IMR-90 (cell line): Measurements from ENCODE around the gene ALOXE3. TPM values are rescaled to one million over a fixed set of nuclear protein-coding genes. Genes with fewer than 3 reads are reported as not detected.
A peak's percentile ranks its signal among the peaks of the same experiment; 100 is the strongest.

Experiments
- ATAC-seq: fragments of 200-7000 bp; cut with Tn5 transposase; 2 replicates; pipeline ENCODE4 v1.9.1; 2020; ENCODE audit warnings: low read depth, mild to moderate bottlenecking, moderate library complexity
- BruUV-seq: library from RNA; stranded (reverse); fragments of 400-500 nt; replicated peaks from 2 replicates; lab custom pipeline; 2021; lab: Mats Ljungman, UMichigan
- CTCF ChIA-PET: fragments of 300-600 bp; formaldehyde crosslinking; extraction: SDS; loops from one replicate; lab custom pipeline; 2021; ENCODE audit warnings: antibody characterized with exemption; lab: Yijun Ruan, JAX
- POLR2A ChIA-PET: fragments of 300-600 bp; sonication (Branson Sonifier 250); formaldehyde crosslinking; loops from one replicate; lab custom pipeline; 2022; ENCODE audit warnings: antibody characterized with exemption; ENCODE audit not compliant: unreplicated experiment; lab: Charles Lee
- DNase-seq: peaks from one replicate; pipeline ENCODE4 v3.0.0; 2013
- H2AFZ ChIP-seq: replicated peaks from 2 replicates; pipeline ENCODE3; 2013; ENCODE audit warnings: low read length, mild to moderate bottlenecking; ENCODE audit not compliant: poor library complexity
- H2AK5ac ChIP-seq: 2 replicates; pipeline ENCODE4 v1.6.1; 2013; ENCODE audit warnings: low read depth, low read length, inconsistent platforms
- H2AK9ac ChIP-seq: replicated peaks from 2 replicates; pipeline ENCODE3; 2013; ENCODE audit warnings: mild to moderate bottlenecking, low read depth, low read length, moderate library complexity; ENCODE audit not compliant: poor library complexity
- H2BK120ac ChIP-seq: 2 replicates; pipeline ENCODE4 v1.6.1; 2013; ENCODE audit warnings: low read depth, low read length, inconsistent platforms
- H2BK15ac ChIP-seq: 3 replicates; pipeline ENCODE4 v1.6.1; 2013; ENCODE audit warnings: low read depth, low read length, inconsistent platforms
- H2BK20ac ChIP-seq: 2 replicates; pipeline ENCODE4 v1.6.1; 2013; ENCODE audit warnings: low read depth, mild to moderate bottlenecking, inconsistent platforms, low read length, moderate library complexity
- H2BK5ac ChIP-seq: 2 replicates; pipeline ENCODE4 v1.6.1; 2013; ENCODE audit warnings: mild to moderate bottlenecking, low read depth, low read length, inconsistent platforms; ENCODE audit not compliant: poor library complexity, severe bottlenecking
- H3K14ac ChIP-seq: replicated peaks from 2 replicates; pipeline ENCODE4 v1.6.1; 2013; ENCODE audit warnings: low read depth, low read length, inconsistent platforms
- H3K18ac ChIP-seq: 2 replicates; pipeline ENCODE4 v1.6.1; 2013; ENCODE audit warnings: low read depth, low read length, control low read depth
- H3K23ac ChIP-seq: 2 replicates; pipeline ENCODE4 v1.6.1; 2013; ENCODE audit warnings: low read depth, low read length, inconsistent platforms
- H3K27ac ChIP-seq: 2 replicates; pipeline ENCODE4 v1.5.1; 2013; ENCODE audit warnings: mild to moderate bottlenecking, control low read depth, low read length; ENCODE audit not compliant: insufficient read depth
- H3K27me3 ChIP-seq: 2 replicates; pipeline ENCODE4 v1.6.1; 2013; ENCODE audit warnings: low read length; ENCODE audit not compliant: control insufficient read depth, insufficient read depth
- H3K36me3 ChIP-seq: 2 replicates; pipeline ENCODE4 v1.6.1; 2013; ENCODE audit warnings: low read length, mixed read lengths; ENCODE audit not compliant: control insufficient read depth, insufficient read depth
- H3K4ac ChIP-seq: 2 replicates; pipeline ENCODE4 v1.6.1; 2013; ENCODE audit warnings: low read depth, low read length, inconsistent platforms
- H3K4me1 ChIP-seq: 2 replicates; pipeline ENCODE4 v1.6.1; 2013; ENCODE audit warnings: low read length, mixed read lengths; ENCODE audit not compliant: control insufficient read depth, insufficient read depth
- H3K4me2 ChIP-seq: 2 replicates; pipeline ENCODE4 v1.6.1; 2013; ENCODE audit warnings: low read depth, mild to moderate bottlenecking, control low read depth, low read length, moderate library complexity
- H3K4me3 ChIP-seq: 2 replicates; pipeline ENCODE4 v1.5.1; 2013; ENCODE audit warnings: low read depth, mild to moderate bottlenecking, control low read depth, low read length, moderate library complexity; ENCODE audit not compliant: insufficient read depth
- H3K56ac ChIP-seq: 2 replicates; pipeline ENCODE4 v1.6.1; 2013; ENCODE audit warnings: low read length, inconsistent platforms; ENCODE audit not compliant: insufficient read depth; ENCODE audit errors: extremely low read depth
- H3K79me1 ChIP-seq, 2 experiments: 2 replicates each; pipeline ENCODE4 v1.6.1; 2013; ENCODE audit warnings: low read length in 2 of 2, inconsistent platforms in 1 of 2, low read depth in 1 of 2
- H3K9ac ChIP-seq: 2 replicates; pipeline ENCODE4 v1.6.1; 2013; ENCODE audit warnings: low read depth, low read length, control low read depth
- H3K9me1 ChIP-seq: 2 replicates; pipeline ENCODE4 v1.6.1; 2013; ENCODE audit warnings: low read length, inconsistent platforms; ENCODE audit not compliant: insufficient read depth
- H3K9me3 ChIP-seq: 2 replicates; pipeline ENCODE4 v1.6.1; 2013; ENCODE audit warnings: low read length; ENCODE audit not compliant: control insufficient read depth, insufficient read depth
- H4K20me1 ChIP-seq: 2 replicates; pipeline ENCODE4 v1.6.1; 2013; ENCODE audit warnings: low read length, inconsistent platforms; ENCODE audit not compliant: insufficient read depth
- H4K5ac ChIP-seq: 2 replicates; pipeline ENCODE4 v1.6.1; 2013; ENCODE audit warnings: mild to moderate bottlenecking, low read depth, low read length, control low read depth
- H4K8ac ChIP-seq, 2 experiments: 2 replicates each; pipeline ENCODE4 v1.6.1; 2013; ENCODE audit warnings: low read depth in 2 of 2, low read length in 2 of 2, control low read depth in 1 of 2, inconsistent platforms in 1 of 2
- H4K91ac ChIP-seq: 2 replicates; pipeline ENCODE4 v1.6.1; 2013; ENCODE audit warnings: low read depth, low read length, inconsistent platforms; ENCODE audit not compliant: insufficient read depth
- BHLHE40 ChIP-seq: fragments of 150-350 bp; IDR thresholded peaks from 2 replicates; pipeline ENCODE4 v1.6.1; 2016; ENCODE audit warnings: mild to moderate bottlenecking, low read depth, low read length
- ELK1 ChIP-seq: fragments of 150-350 bp; IDR thresholded peaks from 2 replicates; pipeline ENCODE4 v1.6.1; 2016; ENCODE audit warnings: low read depth, mild to moderate bottlenecking, low read length, moderate library complexity, borderline replicate concordance
- MAZ ChIP-seq: IDR thresholded peaks from 2 replicates; pipeline ENCODE4 v1.6.1; 2012; ENCODE audit warnings: low read depth, mild to moderate bottlenecking, low read length, improper control_type of control experiment, moderate library complexity, borderline replicate concordance
- NFE2L2 ChIP-seq: fragments of 150-350 bp; IDR thresholded peaks from 2 replicates; pipeline ENCODE4 v1.6.1; 2016; ENCODE audit warnings: low read depth, mild to moderate bottlenecking, low read length
- SMC3 ChIP-seq: fragments of 150-350 bp; IDR thresholded peaks from 2 replicates; pipeline ENCODE4 v1.6.1; 2016; ENCODE audit warnings: low read depth, mild to moderate bottlenecking, antibody characterized with exemption, low read length, moderate library complexity
- USF2 ChIP-seq: fragments of 150-350 bp; IDR thresholded peaks from 2 replicates; pipeline ENCODE4 v1.6.1; 2017; ENCODE audit warnings: mild to moderate bottlenecking, antibody characterized with exemption, low read length, low read depth
- WGBS, 2 experiments: methylation state at CpG; one replicate each; pipeline versions ENCODE4 v1.1.5 to v1.1.7; 2013; ENCODE audit warnings: missing lambda C conversion rate in 2 of 2; ENCODE audit not compliant: insufficient read length in 1 of 2; ENCODE audit errors: extremely low coverage in 2 of 2; 5-methylcytosine and 5-hydroxymethylcytosine counted together
- dilution Hi-C: fragments of 300-500 bp; cut with HindIII; formaldehyde crosslinking; loops from one replicate; pipeline ENCODE4 v1.14.3; 2018; ENCODE audit warnings: low sequenced_read_pairs; ENCODE audit not compliant: unreplicated experiment
- in situ Hi-C: fragments of 300-500 bp; cut with MboI; formaldehyde crosslinking; loops from 3 replicates; pipeline ENCODE4 v1.14.3; 2019; ENCODE audit warnings: low sequenced_read_pairs, inconsistent platforms, mixed read lengths
- intact Hi-C: fragments of 100-400 bp; cut with micrococcal nuclease; formaldehyde crosslinking; loops from 2 replicates; pipeline ENCODE4 v1.10.0; 2022
- polyA plus RNA-seq, 3 experiments: library from polyadenylated mRNA; depleted of rRNA; stranded (reverse); fragments of >200 nt; gene quantifications; 2 replicates each; pipeline ENCODE4 v1.2.3, GENCODE V29; 2012; ENCODE audit warnings: low replicate concordance in 1 of 3
- total RNA-seq: library from RNA; depleted of rRNA; stranded (reverse); fragments of >200 nt; gene quantifications from 2 replicates; pipeline ENCODE4 v1.2.3, GENCODE V29; 2012

The ALOXE3 gene
- total and polyA plus RNA-seq, 2 of the 4 experiments (the other 2 are of a cell fraction) = under 0.01 to 0.26 TPM

GRCh38 chr17:8046929-8047768, 71.2 kb downstream of the ALOXE3 start:
- in situ Hi-C loops (loop anchor here (10.0 kb wide), 1 partner anchor 132 kb away; the partner anchor contains the start of gene RNF227), intact Hi-C loops (no loop called here), dilution Hi-C loops (no loop called here)
- no peak overlapping the region for H3K27ac ChIP-seq
- no peak overlapping the region for H2BK120ac ChIP-seq
- 67% methylated on average over 18 of the region's 24 CpGs; no CpG with 5 or more reads in 1 of the 2 experiments for WGBS, 2 experiments
- no peak overlapping the region for H3K56ac ChIP-seq
- ChIA-PET CTCF (interaction anchor here (1.0 to 1.1 kb wide), 2 partner anchors 10 to 14 kb away, joined by 3 read pairs; no protein-coding TSS in a partner anchor), POLR2A (no interaction called here)
- H2BK5ac ChIP-seq = no peak overlapping the region
- DNase-seq (no peak), ATAC-seq (no peak)
- H4K8ac ChIP-seq = no peak overlapping the region
- no peak overlapping the region for H3K14ac ChIP-seq
- H3K18ac ChIP-seq = no peak overlapping the region
- no peaks in the 10 kb centered on the region for H3K79me1 ChIP-seq
- H2AK9ac ChIP-seq = no peak overlapping the region
- H3K9me3 ChIP-seq = no peaks in the 10 kb centered on the region
- no peak for TF ChIP-seq ELK1
- no peak for TF ChIP-seq USF2
- no peak for TF ChIP-seq NFE2L2
- TF ChIP-seq MAZ = no peak
- no peak for TF ChIP-seq SMC3
- TF ChIP-seq BHLHE40 = no peak
- no peak overlapping the region for H2BK15ac ChIP-seq
- no peaks in the 10 kb centered on the region for H3K9me1 ChIP-seq
- no peak overlapping the region for H4K5ac ChIP-seq
- peak overlapping the region; percentile 14 for H2AFZ ChIP-seq
- no peaks in the 10 kb centered on the region for H4K20me1 ChIP-seq
- no peak overlapping the region for H4K91ac ChIP-seq
- BruUV-seq = no TSS peak
- no peak overlapping the region for H3K23ac ChIP-seq
- H3K4me1 ChIP-seq = no peaks in the 10 kb centered on the region
- H2BK20ac ChIP-seq = no peak overlapping the region
- H3K27me3 ChIP-seq = peaks cover 68% of the 10 kb centered on the region
- H3K4ac ChIP-seq = no peak overlapping the region
- H3K4me2 ChIP-seq = no peak overlapping the region
- H2AK5ac ChIP-seq = no peak overlapping the region
- H3K4me3 ChIP-seq = no peak overlapping the region
- H3K9ac ChIP-seq = no peak overlapping the region
- H3K36me3 ChIP-seq = no peaks in the 10 kb centered on the region
